ENCODE data around the gene MTHFD2.

The MTHFD2 gene

GRCh38 chr2:74198461-74199274 lies at the start of gene MTHFD2:
Gene MTHFD2, plus strand, starts transcription at chr2:74198615. Its CDS starts 27 bp downstream, at chr2:74198642.
- Mint-ChIP-seq H3K9me3 (no peaks in the 10 kb centered on the region), H3K4me3 (peak within 1 kb of the TSS; percentile 95), H3K27me3 (no peaks in the 10 kb centered on the region), H3K36me3 (ENCODE audit: low read depth) (peaks cover 51% of the 10 kb centered on the region), H3K4me1 (ENCODE audit: low read depth) (peaks cover 44% of the 10 kb centered on the region), H3K27ac (peak within 1 kb of the TSS; percentile 92)
- intact Hi-C loops (cut with micrococcal nuclease), result loop anchor here (1.0 kb wide), 1 partner anchor 20 kb away; the partner anchor contains the start of gene MOB1A

GRCh38 chr2:74149247-74149525 lies 49.2 kb upstream of the MTHFD2 start:
- Mint-ChIP-seq H3K27ac (no peak overlapping the region), H3K27me3 (no peaks in the 10 kb centered on the region), H3K9me3 (no peaks in the 10 kb centered on the region), H3K4me1 (ENCODE audit: low read depth) (peaks cover 5% of the 10 kb centered on the region), H3K36me3 (ENCODE audit: low read depth) (peaks cover 47% of the 10 kb centered on the region), H3K4me3 (no peak overlapping the region)
- intact Hi-C loops (cut with micrococcal nuclease), result loop anchor here (10.0 kb wide), 1 partner anchor 186 kb away; no protein-coding TSS in a partner anchor

- peaks cover 49% of the 10 kb centered on the region for H3K36me3 Mint-ChIP-seq (ENCODE audit: low read depth)
Observed at GRCh38 chr2:74149570-74150319, 48.7 kb upstream of the MTHFD2 start.

DNA sequence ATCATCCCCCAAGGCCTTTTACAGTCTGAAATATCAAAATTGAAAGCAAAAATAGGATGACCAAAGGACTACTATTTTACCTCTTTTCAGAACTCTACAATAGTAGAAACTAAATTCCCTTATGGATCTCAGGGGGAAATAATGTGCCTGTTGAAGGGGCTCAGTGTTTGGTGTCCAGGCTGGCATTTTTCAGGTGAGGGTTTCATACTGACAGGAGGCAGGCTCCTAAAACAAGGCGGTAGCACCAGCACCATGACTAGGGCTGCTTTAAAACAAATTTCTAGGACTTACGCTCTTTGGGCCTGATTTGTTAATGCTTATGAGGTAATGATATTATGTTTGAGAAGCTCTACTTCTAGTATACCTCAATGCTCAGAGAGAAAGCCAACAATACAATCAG lies 45.5 kb upstream of the MTHFD2 start:
- H3K4me1 Mint-ChIP-seq (ENCODE audit: low read depth), result peaks cover 11% of the 10 kb centered on the region
- peaks cover 81% of the 10 kb centered on the region for H3K36me3 Mint-ChIP-seq (ENCODE audit: low read depth)
- intact Hi-C loops (cut with micrococcal nuclease), result no loop called here

More at GRCh38 chr2:74149570-74150319, 48.7 kb upstream of the MTHFD2 start:
- Mint-ChIP-seq H3K27me3 (no peaks in the 10 kb centered on the region), H3K27ac (no peak overlapping the region), H3K9me3 (no peaks in the 10 kb centered on the region), H3K4me3 (no peak overlapping the region), H3K4me1 (ENCODE audit: low read depth) (peaks cover 5% of the 10 kb centered on the region)
- intact Hi-C loops (cut with micrococcal nuclease), result loop anchor here (10.0 kb wide), 1 partner anchor 185 kb away; no protein-coding TSS in a partner anchor

GRCh38 chr2:74155830-74156229 lies 42.6 kb upstream of the MTHFD2 start:
- Mint-ChIP-seq H3K4me3 (no peak overlapping the region), H3K27ac (no peak overlapping the region), H3K9me3 (no peaks in the 10 kb centered on the region), H3K4me1 (ENCODE audit: low read depth) (peaks cover 6% of the 10 kb centered on the region), H3K27me3 (no peaks in the 10 kb centered on the region), H3K36me3 (ENCODE audit: low read depth) (peaks cover 96% of the 10 kb centered on the region)
- intact Hi-C loops (cut with micrococcal nuclease), result no loop called here

More for the DNA sequence above, 45.5 kb upstream of the MTHFD2 start:
- no peaks in the 10 kb centered on the region for H3K27me3 Mint-ChIP-seq
- H3K4me3 Mint-ChIP-seq, result no peak overlapping the region
- no peak overlapping the region for H3K27ac Mint-ChIP-seq
- H3K9me3 Mint-ChIP-seq, result no peaks in the 10 kb centered on the region

GRCh38 chr2:74162951-74163350 lies 35.5 kb upstream of the MTHFD2 start:
- Mint-ChIP-seq H3K4me3 (no peak overlapping the region), H3K27me3 (no peaks in the 10 kb centered on the region), H3K9me3 (no peaks in the 10 kb centered on the region), H3K27ac (no peak overlapping the region), H3K36me3 (ENCODE audit: low read depth) (peaks cover 94% of the 10 kb centered on the region), H3K4me1 (ENCODE audit: low read depth) (peaks cover 13% of the 10 kb centered on the region)
- intact Hi-C loops (cut with micrococcal nuclease), result no loop called here

GRCh38 chr2:74164761-74165160 lies 33.7 kb upstream of the MTHFD2 start:
- Mint-ChIP-seq H3K9me3 (no peaks in the 10 kb centered on the region), H3K36me3 (ENCODE audit: low read depth) (peaks cover 94% of the 10 kb centered on the region), H3K4me3 (no peak overlapping the region), H3K4me1 (ENCODE audit: low read depth) (peaks cover 15% of the 10 kb centered on the region), H3K27ac (no peak overlapping the region), H3K27me3 (no peaks in the 10 kb centered on the region)
- intact Hi-C loops (cut with micrococcal nuclease), result loop anchor here (5.0 kb wide), 1 partner anchor 38 kb away; no protein-coding TSS in a partner anchor

DNA sequence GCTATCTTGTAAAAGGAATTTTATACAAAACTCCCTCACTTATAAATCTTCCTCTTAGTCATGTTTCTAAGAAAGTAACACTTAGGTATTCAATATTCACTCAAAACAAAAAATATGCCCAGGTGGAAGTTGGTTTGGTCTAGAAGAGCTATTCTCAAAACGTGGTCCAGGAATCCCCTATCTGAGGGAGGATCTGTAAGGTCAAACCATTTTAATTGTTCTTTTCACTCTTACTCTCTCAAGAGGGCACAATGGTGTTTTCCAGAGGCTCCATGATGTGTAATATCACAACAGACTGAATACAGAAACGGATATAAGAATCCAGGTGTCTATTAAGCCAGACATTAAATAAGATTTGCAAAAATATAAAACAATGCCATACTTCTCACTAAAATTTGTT lies 29.7 kb upstream of the MTHFD2 start:
- peaks cover 94% of the 10 kb centered on the region for H3K36me3 Mint-ChIP-seq (ENCODE audit: low read depth)
- no peak overlapping the region for H3K4me3 Mint-ChIP-seq
- peaks cover 34% of the 10 kb centered on the region for H3K4me1 Mint-ChIP-seq (ENCODE audit: low read depth)
- intact Hi-C loops (cut with micrococcal nuclease), result loop anchor here (5.0 kb wide), 1 partner anchor 34 kb away; no protein-coding TSS in a partner anchor
- H3K27me3 Mint-ChIP-seq, result no peaks in the 10 kb centered on the region
- H3K27ac Mint-ChIP-seq, result no peak overlapping the region
- no peaks in the 10 kb centered on the region for H3K9me3 Mint-ChIP-seq

- Mint-ChIP-seq H3K4me3 (peak overlapping the region; percentile 40), H3K36me3 (ENCODE audit: low read depth) (peaks cover 81% of the 10 kb centered on the region), H3K4me1 (ENCODE audit: low read depth) (peaks cover 61% of the 10 kb centered on the region), H3K27me3 (no peaks in the 10 kb centered on the region), H3K27ac (peak overlapping the region; percentile 30), H3K9me3 (no peaks in the 10 kb centered on the region)
- intact Hi-C loops (cut with micrococcal nuclease), result no loop called here
Observed at GRCh38 chr2:74174909-74175308, 23.5 kb upstream of the MTHFD2 start.

- intact Hi-C loops (cut with micrococcal nuclease), result loop anchor here (1.0 kb wide), 2 partner anchors 9 to 21 kb away; partner anchors contain the start of gene MTHFD2
- H3K27me3 Mint-ChIP-seq, result no peaks in the 10 kb centered on the region
- H3K4me3 Mint-ChIP-seq, result peak overlapping the region; percentile 85
- peaks cover 53% of the 10 kb centered on the region for H3K36me3 Mint-ChIP-seq (ENCODE audit: low read depth)
- peak overlapping the region; percentile 99 for H3K27ac Mint-ChIP-seq
- H3K4me1 Mint-ChIP-seq (ENCODE audit: low read depth), result peaks cover 61% of the 10 kb centered on the region
- no peaks in the 10 kb centered on the region for H3K9me3 Mint-ChIP-seq
Observed at GRCh38 chr2:74177696-74178095, 20.7 kb upstream of the MTHFD2 start.

GRCh38 chr2:74178211-74179062 lies 20.0 kb upstream of the MTHFD2 start, which contains the start of gene MOB1A:
Gene MOB1A, minus strand, starts transcription at chr2:74178879. Its CDS starts 205 bp downstream, at chr2:74178674.
- peaks cover 46% of the 10 kb centered on the region for H3K36me3 Mint-ChIP-seq (ENCODE audit: low read depth)
- H3K4me1 Mint-ChIP-seq (ENCODE audit: low read depth), result peaks cover 56% of the 10 kb centered on the region
- H3K9me3 Mint-ChIP-seq, result no peaks in the 10 kb centered on the region
- no peaks in the 10 kb centered on the region for H3K27me3 Mint-ChIP-seq
- peak within 1 kb of the TSS; percentile 85 for H3K4me3 Mint-ChIP-seq
- peak within 1 kb of the TSS; percentile 99 for H3K27ac Mint-ChIP-seq
- intact Hi-C loops (cut with micrococcal nuclease), result loop anchor here (1.0 kb wide), 2 partner anchors 8 to 20 kb away; partner anchors contain the start of gene MTHFD2

- H3K36me3 Mint-ChIP-seq (ENCODE audit: low read depth), result peaks cover 40% of the 10 kb centered on the region
- peak overlapping the region; percentile 99 for H3K27ac Mint-ChIP-seq
- intact Hi-C loops (cut with micrococcal nuclease), result no loop called here
- H3K4me1 Mint-ChIP-seq (ENCODE audit: low read depth), result peaks cover 59% of the 10 kb centered on the region
- no peaks in the 10 kb centered on the region for H3K27me3 Mint-ChIP-seq
- H3K4me3 Mint-ChIP-seq, result peak overlapping the region; percentile 85
- no peaks in the 10 kb centered on the region for H3K9me3 Mint-ChIP-seq
Observed at GRCh38 chr2:74179063-74179865, 19.2 kb upstream of the MTHFD2 start.

- peaks cover 15% of the 10 kb centered on the region for H3K36me3 Mint-ChIP-seq (ENCODE audit: low read depth)
- H3K4me3 Mint-ChIP-seq, result peak overlapping the region; percentile 55
- H3K4me1 Mint-ChIP-seq (ENCODE audit: low read depth), result peaks cover 59% of the 10 kb centered on the region
- H3K27ac Mint-ChIP-seq, result peak overlapping the region; percentile 99
- intact Hi-C loops (cut with micrococcal nuclease), result no loop called here
- no peaks in the 10 kb centered on the region for H3K27me3 Mint-ChIP-seq
- no peaks in the 10 kb centered on the region for H3K9me3 Mint-ChIP-seq
Observed at GRCh38 chr2:74181739-74182138, 16.7 kb upstream of the MTHFD2 start.
